H1 (cell line): ENCODE data around the gene DAP. TPM values are rescaled to one million over a fixed set of nuclear protein-coding genes. Genes with fewer than 3 reads are reported as not detected.

Experiments used
- CTCF ChIA-PET: fragments of 300-600 bp; sonication (Branson Sonifier 250); formaldehyde crosslinking; loops from one replicate; lab custom pipeline; 2021; ENCODE audit not compliant: partially characterized antibody; lab: Charles Lee
- POLR2A ChIA-PET: fragments of 300-600 bp; sonication (Branson Sonifier 250); formaldehyde crosslinking; loops from one replicate; lab custom pipeline; 2021; ENCODE audit warnings: inconsistent platforms; ENCODE audit not compliant: partially characterized antibody; lab: Charles Lee
- DNase-seq, 2 experiments: peaks; one replicate each; pipeline versions ENCODE4 v3.0.0 to v3.0.0-alpha.2; 2010 to 2022; ENCODE audit warnings: low spot score in 2 of 2, low read depth in 1 of 2, mixed read lengths in 1 of 2
- FAIRE-seq: peaks from 2 replicates; lab custom pipeline; 2011; peaks lifted over from hg19 to GRCh38; lab: Jason Lieb, UNC
- H2AFZ ChIP-seq: 2 replicates; pipeline ENCODE4 v1.8.1; 2012; ENCODE audit warnings: low read length, inconsistent platforms
- H2AK5ac ChIP-seq: 2 replicates; pipeline ENCODE4 v1.6.1; 2013; ENCODE audit warnings: low read depth, low read length
- H2BK120ac ChIP-seq: replicated peaks from 2 replicates; pipeline ENCODE3; 2013; ENCODE audit warnings: low read depth, low read length, inconsistent platforms
- H2BK12ac ChIP-seq: 2 replicates; pipeline ENCODE4 v1.6.1; 2013; ENCODE audit warnings: low read depth, low read length
- H2BK15ac ChIP-seq: 2 replicates; pipeline ENCODE4 v1.6.1; 2013; ENCODE audit warnings: low read length
- H2BK20ac ChIP-seq: 2 replicates; pipeline ENCODE4 v1.6.1; 2013; ENCODE audit warnings: low read length
- H2BK5ac ChIP-seq: 2 replicates; pipeline ENCODE4 v1.6.1; 2013; ENCODE audit warnings: low read depth, low read length
- H3K14ac ChIP-seq: 2 replicates; pipeline ENCODE4 v1.6.1; 2013; ENCODE audit warnings: inconsistent platforms; ENCODE audit not compliant: insufficient read length
- H3K18ac ChIP-seq: 2 replicates; pipeline ENCODE4 v1.6.1; 2013; ENCODE audit warnings: low read length; ENCODE audit errors: extremely low read depth
- H3K23ac ChIP-seq: 2 replicates; pipeline ENCODE4 v1.6.1; 2013; ENCODE audit warnings: inconsistent platforms; ENCODE audit not compliant: insufficient read length
- H3K23me2 ChIP-seq: 2 replicates; pipeline ENCODE4 v1.6.1; 2013; ENCODE audit warnings: low read depth, low read length
- H3K27ac ChIP-seq: 2 replicates; pipeline ENCODE4 v1.6.1; 2011; ENCODE audit warnings: low read depth, low read length, inconsistent platforms
- H3K27me3 ChIP-seq, 4 experiments: replicated peaks in 1 of 4; 1 replicate in 1 of 4; 2 replicates in 3 of 4; pipeline versions ENCODE4 v1.6.1 to v1.8.1; 2011 to 2013; ENCODE audit warnings: low read length in 3 of 4, mild to moderate bottlenecking in 3 of 4, inconsistent platforms in 2 of 4, mixed read lengths in 2 of 4, moderate library complexity in 1 of 4; ENCODE audit not compliant: control insufficient read depth in 3 of 4, insufficient read depth in 3 of 4; ENCODE audit errors: extremely low read depth in 1 of 4
- H3K36me3 ChIP-seq, 4 experiments: 2 replicates each; pipeline versions ENCODE4 v1.6.1 to v1.8.1; 2011 to 2013; ENCODE audit warnings: mild to moderate bottlenecking in 4 of 4, low read length in 3 of 4, moderate library complexity in 2 of 4, control low read depth in 1 of 4, inconsistent platforms in 1 of 4; ENCODE audit not compliant: insufficient read depth in 4 of 4, control insufficient read depth in 2 of 4
- H3K4ac ChIP-seq: replicated peaks from 2 replicates; pipeline ENCODE3; 2013; ENCODE audit warnings: low read length, low read depth, mixed read lengths, inconsistent platforms; ENCODE audit not compliant: insufficient read length
- H3K4me1 ChIP-seq, 4 experiments: replicated peaks in 1 of 4; 1 replicate in 1 of 4; 2 replicates in 3 of 4; pipeline versions ENCODE4 v1.6.1 to v1.8.1; 2011 to 2013; ENCODE audit warnings: low read length in 3 of 4, inconsistent platforms in 2 of 4, mixed read lengths in 1 of 4; ENCODE audit not compliant: insufficient read depth in 4 of 4, control insufficient read depth in 3 of 4
- H3K4me2 ChIP-seq, 2 experiments: 2 replicates each; pipeline versions ENCODE4 v1.6.1 to v1.8.1; 2011 to 2013; ENCODE audit warnings: low read depth in 2 of 2, low read length in 2 of 2, control low read depth in 1 of 2, inconsistent platforms in 1 of 2, mild to moderate bottlenecking in 1 of 2; ENCODE audit not compliant: insufficient read depth in 1 of 2
- H3K4me3 ChIP-seq, 4 experiments: fragments of 200-600, 300-600 bp in 1 of 4; sonication (generic), shearing (Covaris generic), sonication (Bioruptor Twin) in 1 of 4; 2 replicates each; pipeline versions ENCODE4 v1.5.1 to v1.8.1; 2011 to 2016; ENCODE audit warnings: low read length in 4 of 4, low read depth in 3 of 4, control low read depth in 2 of 4, inconsistent platforms in 2 of 4, mild to moderate bottlenecking in 2 of 4, mixed read lengths in 1 of 4, moderate library complexity in 1 of 4; ENCODE audit not compliant: insufficient read depth in 2 of 4; ENCODE audit errors: extremely low read depth in 1 of 4
- H3K56ac ChIP-seq: replicated peaks from 2 replicates; pipeline ENCODE3; 2013; ENCODE audit warnings: low read depth, mild to moderate bottlenecking, mixed read lengths, low read length, inconsistent platforms; ENCODE audit not compliant: insufficient read length
- H3K79me1 ChIP-seq: 2 replicates; pipeline ENCODE4 v1.6.1; 2013; ENCODE audit warnings: low read depth, low read length, control low read depth
- H3K79me2 ChIP-seq, 2 experiments: 2 replicates each; pipeline versions ENCODE4 v1.6.1 to v1.8.1; 2012 to 2013; ENCODE audit warnings: low read length in 2 of 2, mild to moderate bottlenecking in 2 of 2, inconsistent platforms in 1 of 2; ENCODE audit not compliant: insufficient read depth in 2 of 2, control insufficient read depth in 1 of 2
- H3K9ac ChIP-seq, 4 experiments: replicated peaks in 1 of 4; 1 replicate in 1 of 4; 2 replicates in 3 of 4; pipeline versions ENCODE4 v1.6.1 to v1.8.1; 2011 to 2013; ENCODE audit warnings: low read depth in 3 of 4, low read length in 3 of 4, control low read depth in 2 of 4, mild to moderate bottlenecking in 2 of 4, moderate library complexity in 2 of 4, inconsistent platforms in 1 of 4; ENCODE audit errors: extremely low read depth in 1 of 4
- H3K9me3 ChIP-seq, 2 experiments: 2 replicates each; pipeline versions ENCODE4 v1.6.1 to v1.8.1; 2012 to 2013; ENCODE audit warnings: mild to moderate bottlenecking in 2 of 2, moderate library complexity in 2 of 2, control low read depth in 1 of 2, inconsistent platforms in 1 of 2, low read depth in 1 of 2, low read length in 1 of 2, mixed read lengths in 1 of 2; ENCODE audit not compliant: insufficient read depth in 2 of 2
- H4K20me1 ChIP-seq, 2 experiments: replicated peaks in 1 of 2; 2 replicates each; pipeline versions ENCODE3 to v1.8.1; 2011 to 2013; ENCODE audit warnings: inconsistent platforms in 2 of 2, low read length in 2 of 2, mild to moderate bottlenecking in 1 of 2; ENCODE audit not compliant: insufficient read depth in 2 of 2, control insufficient read depth in 1 of 2
- H4K5ac ChIP-seq: 2 replicates; pipeline ENCODE4 v1.6.1; 2013; ENCODE audit warnings: low read length, low read depth, mixed read lengths, inconsistent platforms; ENCODE audit not compliant: insufficient read length
- H4K8ac ChIP-seq: 2 replicates; pipeline ENCODE4 v1.8.0; 2013; ENCODE audit warnings: mild to moderate bottlenecking, moderate library complexity, low read length, inconsistent platforms; ENCODE audit not compliant: insufficient read depth; ENCODE audit errors: extremely low read depth
- H4K91ac ChIP-seq: replicated peaks from 2 replicates; pipeline ENCODE3; 2013; ENCODE audit warnings: low read length, mixed read lengths, inconsistent platforms; ENCODE audit not compliant: insufficient read length
- CBX5 ChIP-seq: fragments of 300-800, 300-1000 bp; sonication (generic); IDR thresholded peaks from 2 replicates; pipeline ENCODE4 v1.7.1; 2016; ENCODE audit warnings: antibody characterized with exemption, low read length, low read depth
- EZH2 ChIP-seq: fragments of 200-600 bp; sonication (generic); IDR thresholded peaks from 2 replicates; pipeline ENCODE4 v1.7.1; 2012; ENCODE audit warnings: low read depth, mild to moderate bottlenecking, moderate library complexity, low read length, inconsistent platforms; ENCODE audit not compliant: severe bottlenecking
- JUND ChIP-seq: IDR thresholded peaks from 2 replicates; pipeline ENCODE4 v1.6.1; 2011; ENCODE audit warnings: mild to moderate bottlenecking, improper control_type of control experiment, low read length
- NANOG ChIP-seq: IDR thresholded peaks from 2 replicates; pipeline ENCODE4 v1.6.1; 2011; ENCODE audit warnings: low read length, low read depth, mild to moderate bottlenecking, inconsistent platforms; ENCODE audit not compliant: insufficient read depth, poor library complexity, severe bottlenecking
- POU5F1 ChIP-seq: IDR thresholded peaks from 2 replicates; pipeline ENCODE4 v1.6.1; 2011; ENCODE audit warnings: low read depth, mild to moderate bottlenecking, low read length, moderate library complexity
- RNF2 ChIP-seq: fragments of 200-900, 300-1000 bp; sonication (generic); IDR thresholded peaks from 2 replicates; pipeline ENCODE4 v1.7.1; 2016; ENCODE audit warnings: borderline replicate concordance, low read depth, mild to moderate bottlenecking, antibody characterized with exemption, low read length; ENCODE audit not compliant: poor library complexity, severe bottlenecking; ENCODE audit errors: missing control alignments
- RXRA ChIP-seq: IDR thresholded peaks from 2 replicates; pipeline ENCODE4 v1.6.1; 2011; ENCODE audit warnings: low read depth, mild to moderate bottlenecking, low read length, moderate library complexity; ENCODE audit not compliant: insufficient read depth
- WGBS, 2 experiments: shearing (Covaris generic) in 1 of 2; methylation state at CpG; one replicate each; pipeline versions ENCODE4 v1.1.6 to v1.1.7; 2013 to 2015; ENCODE audit warnings: low lambda C conversion rate in 2 of 2, mixed read lengths in 2 of 2, inconsistent platforms in 1 of 2, low coverage in 1 of 2, missing lambda C conversion rate in 1 of 2; ENCODE audit not compliant: insufficient replicate concordance in 2 of 2, insufficient coverage in 1 of 2, insufficient read length in 1 of 2; ENCODE audit errors: extremely low coverage in 1 of 2, missing lambda C conversion rate in 1 of 2; 5-methylcytosine and 5-hydroxymethylcytosine counted together
- polyA plus RNA-seq, 7 experiments: library from polyadenylated mRNA; depleted of rRNA in 3 of 7; stranded (reverse) in 5 of 7; unstranded in 2 of 7; fragments of >200 nt in 5 of 7; fragments of 200-250 nt in 2 of 7; gene quantifications; 1 replicate in 5 of 7; 2 replicates in 1 of 7; 4 replicates in 1 of 7; pipeline versions ENCODE4 v1.2.1 to v1.2.3, GENCODE V29; 2011 to 2013; ENCODE audit warnings: missing spikeins in 2 of 7, mixed read lengths in 2 of 7
- total RNA-seq: library from RNA; stranded (reverse); fragmentation: NEBNext Ultra II Directional; extraction: Animal tissue kit (Norgen Biotek cat#: 25700); gene quantifications from 2 replicates; pipeline ENCODE4 v1.2.1, GENCODE V29; 2021

The DAP gene
- total and polyA plus RNA-seq, 2 of the 8 experiments (the other 6 are each of a cell fraction or from before 2014, with no cell fraction given): 26.2 to 44.4 TPM

- H3K23me2 ChIP-seq: no peaks in the 10 kb centered on the region
- no peak overlapping the region; the same call in 1 of the 2 replicates for H2BK12ac ChIP-seq
- peaks cover 4 to 13% (median 11%) of the 10 kb centered on the region in 4 experiments; a peak in 5 of 7 replicates for H3K4me1 ChIP-seq
- H4K91ac ChIP-seq: no peak overlapping the region
- CTCF ChIA-PET: interaction anchor here (2.3 kb wide), 1 partner anchor 28 kb away, joined by 5 read pairs; no protein-coding TSS in a partner anchor
- no peaks in the 10 kb centered on the region for H3K27me3 ChIP-seq
- no peaks in the 10 kb centered on the region for H3K9me3 ChIP-seq
- no peaks in the 10 kb centered on the region for H4K20me1 ChIP-seq
- 0 out of 2 replicates have a peak overlapping the region, but pooled peaks have one; percentile 16 for H2AK5ac ChIP-seq
- no peak overlapping the region for H4K8ac ChIP-seq
- no peak overlapping the region for H2AFZ ChIP-seq
- no peak overlapping the region for H3K4me2 ChIP-seq
- no peak for TF ChIP-seq RXRA
- no peak for TF ChIP-seq CBX5
- TF ChIP-seq RNF2: no peak
- no peak for TF ChIP-seq NANOG
- no peak for TF ChIP-seq EZH2
- no peak for TF ChIP-seq POU5F1
- no peak for TF ChIP-seq JUND
- TF ChIP-seq, all 59 proteins: peak for 0
- no peak overlapping the region for H3K27ac ChIP-seq
- H3K56ac ChIP-seq: no peak overlapping the region
- no peak for FAIRE-seq
- H3K18ac ChIP-seq: no peak overlapping the region
- no peak overlapping the region for H2BK20ac ChIP-seq
- POLR2A ChIA-PET: interaction anchor here (1.0 kb wide), 1 partner anchor 9 kb away, joined by 3 read pairs; no protein-coding TSS in a partner anchor
- H4K5ac ChIP-seq: no peak overlapping the region
- H3K79me1 ChIP-seq: no peaks in the 10 kb centered on the region
- no peaks in the 10 kb centered on the region for H3K79me2 ChIP-seq
- no peak overlapping the region for H3K4me3 ChIP-seq
- 96% methylated on average over 13 of the region's 13 CpGs; no CpG with 5 or more reads in 1 of the 2 experiments for WGBS, 2 experiments
- no peak overlapping the region for H3K23ac ChIP-seq
- no peaks in the 10 kb centered on the region for H3K36me3 ChIP-seq
- DNase-seq: no peak
- no peak overlapping the region for H3K9ac ChIP-seq
- no peak overlapping the region for H2BK5ac ChIP-seq
- no peak overlapping the region for H2BK15ac ChIP-seq
- H3K4ac ChIP-seq: no peak overlapping the region
- no peak overlapping the region for H3K14ac ChIP-seq
- no peak overlapping the region for H2BK120ac ChIP-seq
These were observed 99.6 kb downstream of the DAP start for GRCh38 chr5:10661401-10661800.
